GM12878 (cell line): ENCODE data around the gene TTC39B.

Experiments
- EP300 ChIP-seq, 2 experiments: fragments of 150-350 bp in 1 of 2; IDR thresholded peaks; 2 replicates each; pipeline ENCODE4 v1.6.1; 2011 to 2012; ENCODE audit warnings: low read depth in 2 of 2, low read length in 2 of 2, borderline replicate concordance in 1 of 2, improper control_type of control experiment in 1 of 2, inconsistent platforms in 1 of 2; ENCODE audit not compliant: control insufficient read depth in 1 of 2
- ZNF24 ChIP-seq: fragments of 450-650 bp; IDR thresholded peaks from 2 replicates; pipeline ENCODE4 v1.6.1; 2017; ENCODE audit warnings: antibody characterized with exemption, mild to moderate bottlenecking
- TF ChIP-seq, protein P1 (sequence below): fragments of 450-650 bp; IDR thresholded peaks from 2 replicates; pipeline ENCODE4 v1.6.1; 2016; ENCODE audit warnings: mild to moderate bottlenecking, moderate library complexity, borderline replicate concordance
- TF ChIP-seq, protein P2 (sequence below): IDR thresholded peaks from 2 replicates; pipeline ENCODE4 v1.6.1; 2012; ENCODE audit warnings: low read depth, low read length, improper control_type of control experiment
- TF ChIP-seq, protein P3 (sequence below): IDR thresholded peaks from 2 replicates; pipeline ENCODE4 v1.6.1; 2012; ENCODE audit warnings: low read depth, low read length, improper control_type of control experiment
- TF ChIP-seq, protein P4 (sequence below), 3 experiments: IDR thresholded peaks in 2 of 3; conservative IDR thresholded peaks in 1 of 3; 2 replicates each; pipeline ENCODE4 v1.5.1; 2011; ENCODE audit warnings: low read depth in 3 of 3, low read length in 3 of 3, mild to moderate bottlenecking in 3 of 3, control low read depth in 2 of 3, moderate library complexity in 2 of 3, inconsistent platforms in 1 of 3, mixed read lengths in 1 of 3; ENCODE audit not compliant: control insufficient read depth in 2 of 3, insufficient read depth in 1 of 3; ENCODE audit errors: extremely low read depth in 1 of 3

DNA sequence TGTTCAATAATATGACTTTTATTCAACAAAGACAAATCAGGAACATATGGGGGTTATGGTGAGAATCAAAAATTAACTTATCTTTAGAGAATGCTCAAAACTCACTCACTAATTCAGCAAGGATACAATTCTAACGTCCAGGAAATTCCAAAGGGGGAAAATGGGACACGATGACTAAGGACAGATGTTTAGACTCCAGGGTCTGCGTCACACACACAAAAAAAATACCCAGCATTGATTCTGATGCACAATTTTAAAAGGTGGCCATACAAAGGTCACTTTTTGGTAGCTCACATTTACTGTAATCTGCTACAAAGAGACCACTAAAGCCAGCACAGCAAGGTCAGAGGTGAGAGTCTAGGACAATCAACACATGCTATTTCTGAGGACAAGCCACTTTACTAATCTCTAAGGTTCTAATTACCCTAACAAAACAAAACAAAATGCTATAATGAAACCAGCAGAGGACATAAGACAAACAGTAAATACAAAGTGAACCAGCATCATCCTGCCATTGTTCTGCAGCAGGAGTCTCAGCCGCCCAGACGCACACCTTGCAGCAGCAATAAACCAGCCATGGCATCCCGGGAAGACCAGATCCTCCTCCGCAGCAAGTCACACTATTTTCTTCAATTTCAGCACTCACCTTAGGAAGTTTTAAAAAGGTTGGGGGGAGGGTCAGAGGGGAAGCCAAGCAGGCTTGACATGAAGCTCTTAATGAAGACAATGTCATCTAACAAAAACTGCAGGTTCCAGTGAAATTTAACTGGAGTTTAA is 57.8 kb downstream of the TTC39B start:
- TF ChIP-seq EP300 (IDR thresholded peaks at IDR 0.05; ENCODE audit: borderline replicate concordance in 1 of 2, control insufficient read depth in 1 of 2, low read depth in 2 of 2, low read length in 2 of 2) (no peak), ZNF24 (no peak)
- TF ChIP-seq, protein P1, sequence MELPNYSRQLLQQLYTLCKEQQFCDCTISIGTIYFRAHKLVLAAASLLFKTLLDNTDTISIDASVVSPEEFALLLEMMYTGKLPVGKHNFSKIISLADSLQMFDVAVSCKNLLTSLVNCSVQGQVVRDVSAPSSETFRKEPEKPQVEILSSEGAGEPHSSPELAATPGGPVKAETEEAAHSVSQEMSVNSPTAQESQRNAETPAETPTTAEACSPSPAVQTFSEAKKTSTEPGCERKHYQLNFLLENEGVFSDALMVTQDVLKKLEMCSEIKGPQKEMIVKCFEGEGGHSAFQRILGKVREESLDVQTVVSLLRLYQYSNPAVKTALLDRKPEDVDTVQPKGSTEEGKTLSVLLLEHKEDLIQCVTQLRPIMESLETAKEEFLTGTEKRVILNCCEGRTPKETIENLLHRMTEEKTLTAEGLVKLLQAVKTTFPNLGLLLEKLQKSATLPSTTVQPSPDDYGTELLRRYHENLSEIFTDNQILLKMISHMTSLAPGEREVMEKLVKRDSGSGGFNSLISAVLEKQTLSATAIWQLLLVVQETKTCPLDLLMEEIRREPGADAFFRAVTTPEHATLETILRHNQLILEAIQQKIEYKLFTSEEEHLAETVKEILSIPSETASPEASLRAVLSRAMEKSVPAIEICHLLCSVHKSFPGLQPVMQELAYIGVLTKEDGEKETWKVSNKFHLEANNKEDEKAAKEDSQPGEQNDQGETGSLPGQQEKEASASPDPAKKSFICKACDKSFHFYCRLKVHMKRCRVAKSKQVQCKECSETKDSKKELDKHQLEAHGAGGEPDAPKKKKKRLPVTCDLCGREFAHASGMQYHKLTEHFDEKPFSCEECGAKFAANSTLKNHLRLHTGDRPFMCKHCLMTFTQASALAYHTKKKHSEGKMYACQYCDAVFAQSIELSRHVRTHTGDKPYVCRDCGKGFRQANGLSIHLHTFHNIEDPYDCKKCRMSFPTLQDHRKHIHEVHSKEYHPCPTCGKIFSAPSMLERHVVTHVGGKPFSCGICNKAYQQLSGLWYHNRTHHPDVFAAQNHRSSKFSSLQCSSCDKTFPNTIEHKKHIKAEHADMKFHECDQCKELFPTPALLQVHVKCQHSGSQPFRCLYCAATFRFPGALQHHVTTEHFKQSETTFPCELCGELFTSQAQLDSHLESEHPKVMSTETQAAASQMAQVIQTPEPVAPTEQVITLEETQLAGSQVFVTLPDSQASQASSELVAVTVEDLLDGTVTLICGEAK: no peak
- TF ChIP-seq, protein P2, sequence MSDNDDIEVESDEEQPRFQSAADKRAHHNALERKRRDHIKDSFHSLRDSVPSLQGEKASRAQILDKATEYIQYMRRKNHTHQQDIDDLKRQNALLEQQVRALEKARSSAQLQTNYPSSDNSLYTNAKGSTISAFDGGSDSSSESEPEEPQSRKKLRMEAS: no peak
- TF ChIP-seq, protein P3, sequence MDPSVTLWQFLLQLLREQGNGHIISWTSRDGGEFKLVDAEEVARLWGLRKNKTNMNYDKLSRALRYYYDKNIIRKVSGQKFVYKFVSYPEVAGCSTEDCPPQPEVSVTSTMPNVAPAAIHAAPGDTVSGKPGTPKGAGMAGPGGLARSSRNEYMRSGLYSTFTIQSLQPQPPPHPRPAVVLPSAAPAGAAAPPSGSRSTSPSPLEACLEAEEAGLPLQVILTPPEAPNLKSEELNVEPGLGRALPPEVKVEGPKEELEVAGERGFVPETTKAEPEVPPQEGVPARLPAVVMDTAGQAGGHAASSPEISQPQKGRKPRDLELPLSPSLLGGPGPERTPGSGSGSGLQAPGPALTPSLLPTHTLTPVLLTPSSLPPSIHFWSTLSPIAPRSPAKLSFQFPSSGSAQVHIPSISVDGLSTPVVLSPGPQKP: no peak
- TF ChIP-seq, protein P4, sequence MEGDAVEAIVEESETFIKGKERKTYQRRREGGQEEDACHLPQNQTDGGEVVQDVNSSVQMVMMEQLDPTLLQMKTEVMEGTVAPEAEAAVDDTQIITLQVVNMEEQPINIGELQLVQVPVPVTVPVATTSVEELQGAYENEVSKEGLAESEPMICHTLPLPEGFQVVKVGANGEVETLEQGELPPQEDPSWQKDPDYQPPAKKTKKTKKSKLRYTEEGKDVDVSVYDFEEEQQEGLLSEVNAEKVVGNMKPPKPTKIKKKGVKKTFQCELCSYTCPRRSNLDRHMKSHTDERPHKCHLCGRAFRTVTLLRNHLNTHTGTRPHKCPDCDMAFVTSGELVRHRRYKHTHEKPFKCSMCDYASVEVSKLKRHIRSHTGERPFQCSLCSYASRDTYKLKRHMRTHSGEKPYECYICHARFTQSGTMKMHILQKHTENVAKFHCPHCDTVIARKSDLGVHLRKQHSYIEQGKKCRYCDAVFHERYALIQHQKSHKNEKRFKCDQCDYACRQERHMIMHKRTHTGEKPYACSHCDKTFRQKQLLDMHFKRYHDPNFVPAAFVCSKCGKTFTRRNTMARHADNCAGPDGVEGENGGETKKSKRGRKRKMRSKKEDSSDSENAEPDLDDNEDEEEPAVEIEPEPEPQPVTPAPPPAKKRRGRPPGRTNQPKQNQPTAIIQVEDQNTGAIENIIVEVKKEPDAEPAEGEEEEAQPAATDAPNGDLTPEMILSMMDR (IDR thresholded peaks at IDR 0.05 in 2 of 3, conservative IDR thresholded peaks at IDR 0.05 in 1 of 3; ENCODE audit: control insufficient read depth in 2 of 3, extremely low read depth in 1 of 3, insufficient read depth in 1 of 3, low read depth in 3 of 3, low read length in 3 of 3): no peak
